ENCODE results near the gene SLC23A3. TPM values are rescaled to one million over a fixed set of nuclear protein-coding genes. Genes with fewer than 3 reads are reported as not detected.

SLC23A3 gene
- total and polyA plus RNA-seq, 4 donors = 0.23 to 2.4 (median 0.66) TPM

GRCh38 chr2:219167997-219168396, 1.8 kb downstream of the SLC23A3 start:
- no peak overlapping the region for H3K27ac ChIP-seq (ENCODE audit: low read depth in 1 of 2, low read length in 2 of 2)
- H3K4me3 ChIP-seq (ENCODE audit: low read depth in 1 of 3, low read length in 3 of 3) = no peak overlapping the region
- H3K9ac ChIP-seq (ENCODE audit: low read depth in 1 of 2, low read length in 2 of 2) = no peak overlapping the region
- H3K27me3 ChIP-seq (ENCODE audit: control insufficient read depth in 4 of 4, insufficient read depth in 4 of 4, low read length in 3 of 4) = no peaks in the 10 kb centered on the region
- 88% methylated on average over 5 of the region's 5 CpGs for WGBS
- H3K36me3 ChIP-seq (ENCODE audit: control insufficient read depth in 4 of 4, insufficient read depth in 3 of 4, low read depth in 1 of 4, low read length in 3 of 4) = peaks cover 0 to 11% (median 8%) of the 10 kb centered on the region in 4 donors
- TF ChIP-seq NR2F2 (IDR thresholded peaks at IDR 0.05) (no peak), HNF4A (conservative IDR thresholded peaks at IDR 0.05) (no peak), JUND (IDR thresholded peaks at IDR 0.05) (no peak), RXRA (IDR thresholded peaks at IDR 0.05) (no peak), MAX (IDR thresholded peaks at IDR 0.05) (no peak), CTCF (IDR thresholded peaks at IDR 0.05; ENCODE audit: low read depth, low read length, missing input control) (no peak), SP1 (IDR thresholded peaks at IDR 0.05) (no peak), REST (IDR thresholded peaks at IDR 0.05) (no peak), HNF4G (IDR thresholded peaks at IDR 0.05) (no peak), ATF3 (IDR thresholded peaks at IDR 0.05) (no peak), FOXA2 (IDR thresholded peaks at IDR 0.05) (no peak), RAD21 (IDR thresholded peaks at IDR 0.05) (no peak), FOXA1 (IDR thresholded peaks at IDR 0.05) (no peak), TAF1 (conservative IDR thresholded peaks at IDR 0.05) (no peak), ZBTB33 (IDR thresholded peaks at IDR 0.05) (no peak)
- DNase-seq (ENCODE audit: low spot score) = no peak
- peaks cover 4 to 21% (median 13%) of the 10 kb centered on the region in 4 donors for H3K4me1 ChIP-seq (ENCODE audit: control insufficient read depth in 4 of 4, insufficient read depth in 4 of 4, low read length in 3 of 4)
- H3K9me3 ChIP-seq (ENCODE audit: control insufficient read depth in 4 of 4, low read length in 3 of 4) = no peaks in the 10 kb centered on the region
